Placental pericyte (primary cell): ENCODE results near the gene GJA4. TPM values are rescaled to one million over a fixed set of nuclear protein-coding genes. Genes with fewer than 3 reads are reported as not detected.

Source experiments
- total RNA-seq: library from RNA; depleted of rRNA; stranded (reverse); fragments of >200 nt; gene quantifications from 2 replicates; pipeline ENCODE4 v1.2.3, GENCODE V29; 2012

Gene GJA4
- total RNA-seq = not detected in 2 replicates

DNA sequence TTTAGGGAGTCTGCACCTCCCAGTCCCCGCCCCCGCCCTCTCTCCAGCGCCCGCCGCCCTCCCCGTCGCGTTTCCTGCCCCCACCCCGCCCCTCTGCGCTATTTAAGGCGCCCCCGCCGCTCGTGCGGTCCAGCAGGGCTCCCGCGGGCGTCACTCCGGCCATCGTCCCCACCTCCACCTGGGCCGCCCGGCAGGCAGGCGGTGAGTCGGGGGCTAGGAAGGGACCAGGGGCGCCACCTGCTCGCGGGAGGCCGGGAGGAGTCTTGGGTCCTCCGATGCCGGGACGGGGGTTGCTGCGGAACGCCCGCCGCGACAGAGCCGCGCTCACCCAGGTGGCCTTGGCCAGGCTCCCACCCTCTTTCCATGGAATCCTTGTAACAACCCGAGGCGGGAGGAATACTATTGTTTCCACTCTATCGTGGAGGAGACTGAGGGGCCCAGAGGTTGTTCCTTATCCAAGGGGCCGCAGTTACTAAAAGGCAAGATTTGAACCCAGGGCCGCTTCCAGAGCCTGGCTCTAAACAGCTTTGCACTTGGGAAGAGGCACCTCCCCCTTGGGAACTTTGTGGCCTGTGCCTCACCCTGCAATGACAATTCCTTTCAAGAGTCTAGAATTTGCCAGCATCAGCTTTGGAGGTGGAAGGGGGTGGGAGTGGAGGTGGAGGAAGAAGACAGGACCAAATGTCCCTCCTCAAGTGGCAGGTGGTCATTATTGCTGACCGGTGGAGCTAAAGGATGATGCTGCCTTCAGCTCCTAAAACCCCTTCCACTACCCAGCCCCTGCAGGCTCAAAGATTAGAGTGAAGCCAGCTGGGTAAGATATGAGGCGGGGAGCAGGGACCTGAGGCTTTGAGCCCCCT lies at the start of gene GJA4:
Gene GJA4, plus strand, starts transcription at position 132 of the 860 bp plus-strand sequence. CDS start 1,215 bp downstream, outside the sequence.

DNA sequence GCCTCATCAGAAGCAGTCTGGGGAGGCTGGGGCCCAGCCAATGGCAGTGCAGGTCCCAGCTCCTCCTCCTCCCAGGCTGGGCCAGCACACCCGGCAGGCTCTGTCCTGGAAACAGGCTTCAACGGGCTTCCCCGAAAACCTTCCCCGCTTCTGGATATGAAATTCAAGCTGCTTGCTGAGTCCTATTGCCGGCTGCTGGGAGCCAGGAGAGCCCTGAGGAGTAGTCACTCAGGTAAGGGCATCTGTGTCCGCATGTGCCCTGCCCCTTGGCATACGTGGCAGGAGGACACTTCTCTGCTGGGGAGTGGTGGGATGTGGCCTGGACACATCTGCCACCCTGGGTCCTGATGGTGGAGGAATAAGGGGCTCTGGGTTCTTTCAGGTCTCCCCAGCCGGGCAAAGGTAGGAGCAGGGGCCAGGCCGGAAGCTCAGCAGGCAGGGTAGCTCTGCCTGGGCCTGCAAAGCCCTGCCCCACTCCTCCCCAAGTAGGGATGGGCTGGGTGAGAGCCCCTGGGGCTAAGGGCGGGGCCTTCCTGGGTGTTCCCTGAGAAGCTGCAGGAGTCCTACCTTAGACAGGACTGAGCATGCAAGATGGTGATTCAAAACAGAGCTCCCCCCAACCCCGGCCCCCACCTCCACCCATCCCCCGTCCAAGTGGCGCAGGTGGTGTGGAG lies 37.7 kb upstream of the GJA4 start, which contains the start of gene GJB5:
Gene GJB5, plus strand, starts transcription at position 84 of the 674 bp plus-strand sequence. CDS start 2,284 bp downstream, outside the sequence.

DNA sequence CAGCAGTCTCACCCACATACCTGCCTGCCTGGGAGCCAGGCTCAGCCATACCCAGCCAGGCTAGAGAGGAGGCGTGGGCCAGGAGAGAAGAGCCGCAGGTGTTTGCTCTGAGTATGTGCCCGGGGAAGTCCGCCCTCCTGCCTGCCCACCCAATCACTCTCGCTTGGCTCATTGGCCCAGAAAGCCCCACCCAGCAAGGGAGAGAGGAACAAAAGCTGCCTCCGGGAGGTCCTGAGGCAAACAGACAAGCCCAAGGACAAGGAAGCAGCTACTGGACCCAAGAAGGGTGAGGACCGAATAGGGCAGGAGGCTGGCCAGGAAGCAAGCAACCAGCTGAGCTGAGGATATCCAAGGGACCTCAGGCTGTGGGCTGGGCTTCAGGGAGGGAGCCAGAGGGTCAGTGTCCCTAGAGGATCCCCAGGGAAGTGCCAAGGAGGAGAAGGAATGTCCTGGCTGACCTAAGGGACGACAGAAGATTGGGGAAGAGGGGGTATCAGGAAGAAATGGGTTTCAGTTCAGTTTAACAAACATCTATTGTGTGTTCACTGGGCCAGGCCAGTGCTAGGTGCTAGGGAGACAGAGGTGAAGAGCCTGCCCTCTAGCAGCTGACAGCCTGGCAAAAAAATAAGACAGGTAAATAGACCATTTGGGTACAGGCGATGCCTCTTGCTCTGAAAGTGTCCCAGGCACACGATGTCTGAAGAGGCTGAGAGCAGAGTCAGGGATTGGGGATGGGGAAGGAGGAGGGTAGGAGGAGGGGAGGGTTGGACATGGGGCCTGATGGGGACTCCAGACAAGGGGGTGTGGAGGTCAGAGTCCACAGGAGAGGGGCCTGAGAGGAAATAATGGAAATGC lies 33.1 kb upstream of the GJA4 start, which contains the start of gene GJB4:
Gene GJB4, plus strand, starts transcription at position 238 of the 855 bp plus-strand sequence. CDS start 1,515 bp downstream, outside the sequence.

DNA sequence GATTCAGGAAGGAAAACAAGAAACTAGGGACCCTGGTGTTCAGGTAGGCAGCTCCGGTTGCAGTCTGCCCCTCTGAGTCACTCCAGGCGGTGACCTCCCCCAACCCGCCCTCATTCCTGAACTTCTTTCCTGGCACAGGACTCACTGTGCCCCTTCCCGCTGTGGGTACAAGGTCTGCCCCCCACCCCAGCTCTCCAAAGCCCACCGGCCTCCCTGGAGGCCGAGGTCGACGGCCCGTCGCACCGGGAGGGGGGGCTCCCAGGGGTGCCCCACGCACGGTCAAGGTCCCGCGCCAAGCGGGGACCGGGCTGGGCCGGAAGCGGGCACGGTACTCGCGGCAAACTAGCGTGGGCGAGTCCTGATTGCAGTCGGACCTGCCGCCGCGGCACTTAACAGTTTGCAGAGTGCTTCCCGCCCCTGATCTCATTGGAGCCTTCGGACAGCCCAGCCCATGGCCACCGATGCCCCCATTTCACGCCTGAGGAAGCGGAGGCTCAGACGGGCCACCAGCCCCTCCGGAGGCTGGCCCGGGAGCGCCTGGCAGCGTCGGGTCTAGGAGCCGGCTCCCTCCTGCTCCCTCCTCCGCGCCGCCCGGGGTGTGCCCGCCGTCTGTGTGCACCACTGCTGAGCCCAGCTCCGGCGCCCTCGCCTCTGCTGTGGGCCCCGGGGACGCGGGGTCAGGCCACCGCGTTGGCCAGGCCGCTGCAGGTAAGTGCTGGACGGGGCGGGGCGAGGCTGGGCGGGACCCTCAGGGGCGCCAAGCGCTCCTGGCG lies 11.5 kb upstream of the GJA4 start, which contains the start of gene GJB3:
Gene GJB3, plus strand, starts transcription at position 144 of the 773 bp plus-strand sequence. CDS start 3,549 bp downstream, outside the sequence.

Other genes starting within 250 kb of the GJA4 start
- not detected in 2 replicates for gene GJB5, start 38.0 kb upstream of the GJA4 start, total RNA-seq
- not detected in 2 replicates for gene GJB4, start 33.3 kb upstream of the GJA4 start, total RNA-seq
- 0.14 TPM in 1 of 2 replicates, not detected in the other for gene GJB3, start 11.8 kb upstream of the GJA4 start, total RNA-seq
- 23.6 and 25.8 TPM in 2 replicates for gene SMIM12, start 66.8 kb downstream of the GJA4 start, total RNA-seq
- gene DLGAP3, start 136.7 kb downstream of the GJA4 start, total RNA-seq = not detected in 2 replicates
- gene TMEM35B, start 192.3 kb downstream of the GJA4 start, total RNA-seq = 22.3 and 26.9 TPM in 2 replicates
- 12.9 and 22.2 TPM in 2 replicates for gene ZMYM6, start 238.9 kb downstream of the GJA4 start, total RNA-seq